GM19468 (cell line): ENCODE measurements around the gene RHBDL2.
"Not testable (repeated sequence)": the region's sequence is repeated elsewhere in the genome, so short reads cannot be mapped to it uniquely, and the experiment has no call there.

ENCODE experiments used
- ATAC-seq: cut with Tn5 transposase; IDR thresholded peaks from one replicate; pipeline ENCODE4 v1.9.1; 2021; ENCODE audit warnings: mild to moderate bottlenecking, moderate library complexity, moderate number of reproducible peaks; ENCODE audit not compliant: unreplicated experiment; ENCODE audit errors: extremely low read depth

Gene RHBDL2

GRCh38 chr1:38839363-38839762 lies 102.3 kb downstream of the RHBDL2 start:
- ATAC-seq, result no peak

DNA sequence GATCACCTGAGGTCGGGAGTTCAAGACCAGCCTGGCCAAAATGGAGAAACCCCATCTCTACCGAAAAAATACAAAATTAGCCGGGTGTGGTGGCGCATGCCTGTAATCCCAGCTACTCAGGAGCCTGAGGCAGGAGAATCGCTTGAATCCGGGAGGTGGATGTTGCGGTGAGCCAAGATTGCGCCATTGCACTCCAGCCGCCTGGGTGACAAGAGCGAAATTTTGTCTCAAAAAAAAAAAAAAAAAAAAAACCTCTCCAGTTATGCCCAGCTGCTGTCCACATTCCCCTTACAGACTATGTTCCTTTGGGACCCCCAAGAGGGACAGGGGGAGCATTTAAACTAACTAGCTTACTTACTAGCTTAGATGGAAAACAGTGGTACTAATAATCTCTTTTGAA lies 105.3 kb downstream of the RHBDL2 start:
- ATAC-seq, result not testable (repeated sequence)
